ENCODE measurements around the gene PRPH2. TPM values are rescaled to one million over a fixed set of nuclear protein-coding genes. Genes with fewer than 3 reads are reported as not detected.

Gene PRPH2
- total and polyA plus RNA-seq, 2 of the 13 experiments (the other 11 are each of a cell fraction or from before 2014, with no cell fraction given), result 0.03 to 0.04 TPM

DNA sequence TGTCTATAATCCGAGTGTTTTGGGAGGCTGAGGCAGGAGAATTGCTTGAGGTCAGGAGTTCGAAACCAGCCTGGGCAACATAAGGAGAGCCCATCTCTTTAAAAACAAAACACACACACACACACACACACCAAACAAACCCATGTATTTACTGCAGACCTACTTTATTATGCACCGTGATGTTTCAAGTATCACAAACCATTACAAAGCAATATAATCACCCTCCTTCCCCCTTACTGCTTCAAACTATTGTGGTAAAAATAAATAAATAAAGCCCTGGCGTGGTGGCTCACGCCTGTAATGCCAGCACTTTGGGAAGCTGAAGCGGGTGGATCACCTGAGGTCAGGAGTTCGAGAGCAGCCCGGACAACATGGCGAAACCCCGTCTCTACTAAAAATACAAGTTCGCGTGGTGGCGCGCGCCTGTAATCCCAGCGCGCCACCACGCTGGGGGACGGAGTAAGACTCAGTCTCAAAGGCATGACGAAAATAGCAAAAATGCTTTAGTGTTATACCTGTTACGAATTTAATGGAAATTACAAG is 22.0 kb upstream of the PRPH2 start:
- Histone ChIP-seq H3K4me3 (replicated peaks in 1 of 3; ENCODE audit: insufficient read depth in 1 of 3, low read depth in 2 of 3, low read length in 3 of 3) (peak overlapping the region; percentile 83 to 100 (median 99)), H3K27me3 (ENCODE audit: control insufficient read depth in 1 of 2, insufficient read depth in 2 of 2, low read length in 2 of 2) (no peaks in the 10 kb centered on the region; a peak in 1 of 5 replicates), H3K9me3 (ENCODE audit: low read length) (no peaks in the 10 kb centered on the region), H3K9ac (ENCODE audit: insufficient read depth, low read depth, low read length) (peak overlapping the region; percentile 98), H3K4me2 (ENCODE audit: low read depth, low read length) (peak overlapping the region; percentile 96), H3K27ac (ENCODE audit: extremely low read length, insufficient read depth, low read length) (peak overlapping the region; percentile 93), H4K20me1 (ENCODE audit: insufficient read depth, low read length) (peaks cover 14% of the 10 kb centered on the region; the same call in 1 of the 2 replicates), H3K79me2 (ENCODE audit: insufficient read depth, low read length) (peaks cover 24% of the 10 kb centered on the region), H3K36me3 (replicated peaks in 1 of 2; ENCODE audit: control insufficient read depth in 1 of 2, insufficient read depth in 2 of 2, low read length in 2 of 2) (no peaks in the 10 kb centered on the region), H2AFZ (ENCODE audit: low read length) (no peak overlapping the region), H3K4me1 (ENCODE audit: insufficient read depth, low read length) (peaks cover 48% of the 10 kb centered on the region)
- no TSS peak for BruUV-seq (replicated peaks)
- in situ Hi-C loops (cut with HindIII; ENCODE audit: extremely low pct_ligation_motif_present, low pct_unique_long_range_greater_than_20kb), result no loop called here
- POLR2A ChIA-PET, result interaction anchor here (1.8 to 8.3 kb wide), 7 partner anchors 12 to 180 kb away, joined by 5 to 270 read pairs (median 21); partner anchors contain the start of genes BICRAL and UBR2
- intact Hi-C loops (cut with micrococcal nuclease; ENCODE audit: unreplicated experiment), result loop anchor here (10.0 kb wide), 1 partner anchor 180 kb away; the partner anchor contains the start of gene UBR2
- ATAC-seq, result no peak
- WGBS (ENCODE audit: low lambda C conversion rate), result 84% methylated on average over 21 of the region's 21 CpGs
- CTCF ChIA-PET (ENCODE audit: low intra/inter-chr PET ratio, low total read pairs), result no interaction called here
- FAIRE-seq, result no peak
- no peak for DNase-seq (ENCODE audit: low spot score)
- TF ChIP-seq, protein P1, sequence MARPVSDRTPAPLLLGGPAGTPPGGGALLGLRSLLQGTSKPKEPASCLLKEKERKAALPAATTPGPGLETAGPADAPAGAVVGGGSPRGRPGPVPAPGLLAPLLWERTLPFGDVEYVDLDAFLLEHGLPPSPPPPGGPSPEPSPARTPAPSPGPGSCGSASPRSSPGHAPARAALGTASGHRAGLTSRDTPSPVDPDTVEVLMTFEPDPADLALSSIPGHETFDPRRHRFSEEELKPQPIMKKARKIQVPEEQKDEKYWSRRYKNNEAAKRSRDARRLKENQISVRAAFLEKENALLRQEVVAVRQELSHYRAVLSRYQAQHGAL (CRISPR knock-in tag; IDR thresholded peaks at IDR 0.05; ENCODE audit: not compliant biosample characterization), result no peak
- TF ChIP-seq ZNF3 (CRISPR knock-in tag; IDR thresholded peaks at IDR 0.05) (no peak), NONO (IDR thresholded peaks at IDR 0.05) (no peak), NONO (CRISPR knock-in tag; conservative IDR thresholded peaks at IDR 0.05) (no peak), RARA (CRISPR knock-in tag; IDR thresholded peaks at IDR 0.05) (no peak), GTF3A (CRISPR knock-in tag; conservative IDR thresholded peaks at IDR 0.05) (no peak), SCMH1 (CRISPR knock-in tag; IDR thresholded peaks at IDR 0.05; ENCODE audit: borderline replicate concordance) (no peak), KDM4B (CRISPR knock-in tag; IDR thresholded peaks at IDR 0.05) (no peak), ZNF33A (CRISPR knock-in tag; IDR thresholded peaks at IDR 0.05; ENCODE audit: borderline replicate concordance) (no peak), PAX8 (CRISPR knock-in tag; IDR thresholded peaks at IDR 0.05; ENCODE audit: borderline replicate concordance) (no peak), KDM5B (CRISPR knock-in tag; IDR thresholded peaks at IDR 0.05; ENCODE audit: borderline replicate concordance) (no peak)
- TF ChIP-seq, protein P2, sequence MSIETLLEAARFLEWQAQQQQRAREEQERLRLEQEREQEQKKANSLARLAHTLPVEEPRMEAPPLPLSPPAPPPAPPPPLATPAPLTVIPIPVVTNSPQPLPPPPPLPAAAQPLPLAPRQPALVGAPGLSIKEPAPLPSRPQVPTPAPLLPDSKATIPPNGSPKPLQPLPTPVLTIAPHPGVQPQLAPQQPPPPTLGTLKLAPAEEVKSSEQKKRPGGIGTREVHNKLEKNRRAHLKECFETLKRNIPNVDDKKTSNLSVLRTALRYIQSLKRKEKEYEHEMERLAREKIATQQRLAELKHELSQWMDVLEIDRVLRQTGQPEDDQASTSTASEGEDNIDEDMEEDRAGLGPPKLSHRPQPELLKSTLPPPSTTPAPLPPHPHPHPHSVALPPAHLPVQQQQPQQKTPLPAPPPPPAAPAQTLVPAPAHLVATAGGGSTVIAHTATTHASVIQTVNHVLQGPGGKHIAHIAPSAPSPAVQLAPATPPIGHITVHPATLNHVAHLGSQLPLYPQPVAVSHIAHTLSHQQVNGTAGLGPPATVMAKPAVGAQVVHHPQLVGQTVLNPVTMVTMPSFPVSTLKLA (IDR thresholded peaks at IDR 0.05), result no peak
- TF ChIP-seq, protein P3, sequence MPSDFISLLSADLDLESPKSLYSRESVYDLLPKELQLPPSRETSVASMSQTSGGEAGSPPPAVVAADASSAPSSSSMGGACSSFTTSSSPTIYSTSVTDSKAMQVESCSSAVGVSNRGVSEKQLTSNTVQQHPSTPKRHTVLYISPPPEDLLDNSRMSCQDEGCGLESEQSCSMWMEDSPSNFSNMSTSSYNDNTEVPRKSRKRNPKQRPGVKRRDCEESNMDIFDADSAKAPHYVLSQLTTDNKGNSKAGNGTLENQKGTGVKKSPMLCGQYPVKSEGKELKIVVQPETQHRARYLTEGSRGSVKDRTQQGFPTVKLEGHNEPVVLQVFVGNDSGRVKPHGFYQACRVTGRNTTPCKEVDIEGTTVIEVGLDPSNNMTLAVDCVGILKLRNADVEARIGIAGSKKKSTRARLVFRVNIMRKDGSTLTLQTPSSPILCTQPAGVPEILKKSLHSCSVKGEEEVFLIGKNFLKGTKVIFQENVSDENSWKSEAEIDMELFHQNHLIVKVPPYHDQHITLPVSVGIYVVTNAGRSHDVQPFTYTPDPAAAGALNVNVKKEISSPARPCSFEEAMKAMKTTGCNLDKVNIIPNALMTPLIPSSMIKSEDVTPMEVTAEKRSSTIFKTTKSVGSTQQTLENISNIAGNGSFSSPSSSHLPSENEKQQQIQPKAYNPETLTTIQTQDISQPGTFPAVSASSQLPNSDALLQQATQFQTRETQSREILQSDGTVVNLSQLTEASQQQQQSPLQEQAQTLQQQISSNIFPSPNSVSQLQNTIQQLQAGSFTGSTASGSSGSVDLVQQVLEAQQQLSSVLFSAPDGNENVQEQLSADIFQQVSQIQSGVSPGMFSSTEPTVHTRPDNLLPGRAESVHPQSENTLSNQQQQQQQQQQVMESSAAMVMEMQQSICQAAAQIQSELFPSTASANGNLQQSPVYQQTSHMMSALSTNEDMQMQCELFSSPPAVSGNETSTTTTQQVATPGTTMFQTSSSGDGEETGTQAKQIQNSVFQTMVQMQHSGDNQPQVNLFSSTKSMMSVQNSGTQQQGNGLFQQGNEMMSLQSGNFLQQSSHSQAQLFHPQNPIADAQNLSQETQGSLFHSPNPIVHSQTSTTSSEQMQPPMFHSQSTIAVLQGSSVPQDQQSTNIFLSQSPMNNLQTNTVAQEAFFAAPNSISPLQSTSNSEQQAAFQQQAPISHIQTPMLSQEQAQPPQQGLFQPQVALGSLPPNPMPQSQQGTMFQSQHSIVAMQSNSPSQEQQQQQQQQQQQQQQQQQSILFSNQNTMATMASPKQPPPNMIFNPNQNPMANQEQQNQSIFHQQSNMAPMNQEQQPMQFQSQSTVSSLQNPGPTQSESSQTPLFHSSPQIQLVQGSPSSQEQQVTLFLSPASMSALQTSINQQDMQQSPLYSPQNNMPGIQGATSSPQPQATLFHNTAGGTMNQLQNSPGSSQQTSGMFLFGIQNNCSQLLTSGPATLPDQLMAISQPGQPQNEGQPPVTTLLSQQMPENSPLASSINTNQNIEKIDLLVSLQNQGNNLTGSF (CRISPR knock-in tag; IDR thresholded peaks at IDR 0.05), result no peak
- TF ChIP-seq, protein P4, sequence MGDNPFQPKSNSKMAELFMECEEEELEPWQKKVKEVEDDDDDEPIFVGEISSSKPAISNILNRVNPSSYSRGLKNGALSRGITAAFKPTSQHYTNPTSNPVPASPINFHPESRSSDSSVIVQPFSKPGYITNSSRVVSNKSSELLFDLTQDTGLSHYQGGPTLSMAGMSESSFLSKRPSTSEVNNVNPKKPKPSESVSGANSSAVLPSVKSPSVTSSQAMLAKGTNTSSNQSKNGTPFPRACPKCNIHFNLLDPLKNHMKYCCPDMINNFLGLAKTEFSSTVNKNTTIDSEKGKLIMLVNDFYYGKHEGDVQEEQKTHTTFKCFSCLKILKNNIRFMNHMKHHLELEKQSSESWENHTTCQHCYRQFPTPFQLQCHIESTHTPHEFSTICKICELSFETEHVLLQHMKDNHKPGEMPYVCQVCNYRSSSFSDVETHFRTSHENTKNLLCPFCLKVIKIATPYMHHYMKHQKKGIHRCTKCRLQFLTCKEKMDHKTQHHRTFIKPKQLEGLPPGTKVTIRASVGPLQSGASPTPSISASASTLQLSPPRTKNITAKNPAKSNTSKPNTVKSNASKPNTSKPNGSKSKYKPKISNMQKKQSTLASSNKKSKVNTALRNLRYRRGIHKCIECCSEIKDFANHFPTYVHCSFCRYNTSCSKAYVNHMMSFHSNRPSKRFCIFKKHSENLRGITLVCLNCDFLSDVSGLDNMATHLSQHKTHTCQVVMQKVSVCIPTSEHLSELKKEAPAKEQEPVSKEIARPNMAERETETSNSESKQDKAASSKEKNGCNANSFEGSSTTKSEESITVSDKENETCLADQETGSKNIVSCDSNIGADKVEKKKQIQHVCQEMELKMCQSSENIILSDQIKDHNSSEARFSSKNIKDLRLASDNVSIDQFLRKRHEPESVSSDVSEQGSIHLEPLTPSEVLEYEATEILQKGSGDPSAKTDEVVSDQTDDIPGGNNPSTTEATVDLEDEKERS (CRISPR knock-in tag; IDR thresholded peaks at IDR 0.05), result no peak
